IMR-90 (cell line): Measurements from ENCODE around the gene CES4A. TPM values are rescaled to one million over a fixed set of nuclear protein-coding genes. Genes with fewer than 3 reads are reported as not detected.

Experiments used
- ATAC-seq: fragments of 200-7000 bp; cut with Tn5 transposase; 2 replicates; pipeline ENCODE4 v1.9.1; 2020; ENCODE audit warnings: low read depth, mild to moderate bottlenecking, moderate library complexity
- BruUV-seq: library from RNA; stranded (reverse); fragments of 400-500 nt; replicated peaks from 2 replicates; lab custom pipeline; 2021; lab: Mats Ljungman, UMichigan
- CTCF ChIA-PET: fragments of 300-600 bp; formaldehyde crosslinking; extraction: SDS; loops from one replicate; lab custom pipeline; 2021; ENCODE audit warnings: antibody characterized with exemption; lab: Yijun Ruan, JAX
- POLR2A ChIA-PET: fragments of 300-600 bp; sonication (Branson Sonifier 250); formaldehyde crosslinking; loops from one replicate; lab custom pipeline; 2022; ENCODE audit warnings: antibody characterized with exemption; ENCODE audit not compliant: unreplicated experiment; lab: Charles Lee
- DNase-seq: peaks from one replicate; pipeline ENCODE4 v3.0.0; 2013
- H2AFZ ChIP-seq: replicated peaks from 2 replicates; pipeline ENCODE3; 2013; ENCODE audit warnings: low read length, mild to moderate bottlenecking; ENCODE audit not compliant: poor library complexity
- H2AK5ac ChIP-seq: 2 replicates; pipeline ENCODE4 v1.6.1; 2013; ENCODE audit warnings: low read depth, low read length, inconsistent platforms
- H2AK9ac ChIP-seq: replicated peaks from 2 replicates; pipeline ENCODE3; 2013; ENCODE audit warnings: mild to moderate bottlenecking, low read depth, low read length, moderate library complexity; ENCODE audit not compliant: poor library complexity
- H2BK120ac ChIP-seq: 2 replicates; pipeline ENCODE4 v1.6.1; 2013; ENCODE audit warnings: low read depth, low read length, inconsistent platforms
- H2BK15ac ChIP-seq: 3 replicates; pipeline ENCODE4 v1.6.1; 2013; ENCODE audit warnings: low read depth, low read length, inconsistent platforms
- H2BK20ac ChIP-seq: 2 replicates; pipeline ENCODE4 v1.6.1; 2013; ENCODE audit warnings: low read depth, mild to moderate bottlenecking, inconsistent platforms, low read length, moderate library complexity
- H2BK5ac ChIP-seq: 2 replicates; pipeline ENCODE4 v1.6.1; 2013; ENCODE audit warnings: mild to moderate bottlenecking, low read depth, low read length, inconsistent platforms; ENCODE audit not compliant: poor library complexity, severe bottlenecking
- H3K14ac ChIP-seq: replicated peaks from 2 replicates; pipeline ENCODE4 v1.6.1; 2013; ENCODE audit warnings: low read depth, low read length, inconsistent platforms
- H3K18ac ChIP-seq: 2 replicates; pipeline ENCODE4 v1.6.1; 2013; ENCODE audit warnings: low read depth, low read length, control low read depth
- H3K23ac ChIP-seq: 2 replicates; pipeline ENCODE4 v1.6.1; 2013; ENCODE audit warnings: low read depth, low read length, inconsistent platforms
- H3K27ac ChIP-seq: 2 replicates; pipeline ENCODE4 v1.5.1; 2013; ENCODE audit warnings: mild to moderate bottlenecking, control low read depth, low read length; ENCODE audit not compliant: insufficient read depth
- H3K27me3 ChIP-seq: 2 replicates; pipeline ENCODE4 v1.6.1; 2013; ENCODE audit warnings: low read length; ENCODE audit not compliant: control insufficient read depth, insufficient read depth
- H3K36me3 ChIP-seq: 2 replicates; pipeline ENCODE4 v1.6.1; 2013; ENCODE audit warnings: low read length, mixed read lengths; ENCODE audit not compliant: control insufficient read depth, insufficient read depth
- H3K4ac ChIP-seq: 2 replicates; pipeline ENCODE4 v1.6.1; 2013; ENCODE audit warnings: low read depth, low read length, inconsistent platforms
- H3K4me1 ChIP-seq: 2 replicates; pipeline ENCODE4 v1.6.1; 2013; ENCODE audit warnings: low read length, mixed read lengths; ENCODE audit not compliant: control insufficient read depth, insufficient read depth
- H3K4me2 ChIP-seq: 2 replicates; pipeline ENCODE4 v1.6.1; 2013; ENCODE audit warnings: low read depth, mild to moderate bottlenecking, control low read depth, low read length, moderate library complexity
- H3K4me3 ChIP-seq: 2 replicates; pipeline ENCODE4 v1.5.1; 2013; ENCODE audit warnings: low read depth, mild to moderate bottlenecking, control low read depth, low read length, moderate library complexity; ENCODE audit not compliant: insufficient read depth
- H3K56ac ChIP-seq: 2 replicates; pipeline ENCODE4 v1.6.1; 2013; ENCODE audit warnings: low read length, inconsistent platforms; ENCODE audit not compliant: insufficient read depth; ENCODE audit errors: extremely low read depth
- H3K79me1 ChIP-seq, 2 experiments: 2 replicates each; pipeline ENCODE4 v1.6.1; 2013; ENCODE audit warnings: low read length in 2 of 2, inconsistent platforms in 1 of 2, low read depth in 1 of 2
- H3K9ac ChIP-seq: 2 replicates; pipeline ENCODE4 v1.6.1; 2013; ENCODE audit warnings: low read depth, low read length, control low read depth
- H3K9me1 ChIP-seq: 2 replicates; pipeline ENCODE4 v1.6.1; 2013; ENCODE audit warnings: low read length, inconsistent platforms; ENCODE audit not compliant: insufficient read depth
- H3K9me3 ChIP-seq: 2 replicates; pipeline ENCODE4 v1.6.1; 2013; ENCODE audit warnings: low read length; ENCODE audit not compliant: control insufficient read depth, insufficient read depth
- H4K20me1 ChIP-seq: 2 replicates; pipeline ENCODE4 v1.6.1; 2013; ENCODE audit warnings: low read length, inconsistent platforms; ENCODE audit not compliant: insufficient read depth
- H4K5ac ChIP-seq: 2 replicates; pipeline ENCODE4 v1.6.1; 2013; ENCODE audit warnings: mild to moderate bottlenecking, low read depth, low read length, control low read depth
- H4K8ac ChIP-seq, 2 experiments: 2 replicates each; pipeline ENCODE4 v1.6.1; 2013; ENCODE audit warnings: low read depth in 2 of 2, low read length in 2 of 2, control low read depth in 1 of 2, inconsistent platforms in 1 of 2
- H4K91ac ChIP-seq: 2 replicates; pipeline ENCODE4 v1.6.1; 2013; ENCODE audit warnings: low read depth, low read length, inconsistent platforms; ENCODE audit not compliant: insufficient read depth
- CTCF ChIP-seq: conservative IDR thresholded peaks from 2 replicates; pipeline ENCODE4 v1.5.1; 2012; ENCODE audit warnings: mild to moderate bottlenecking, low read depth, low read length, improper control_type of control experiment
- MAFK ChIP-seq: IDR thresholded peaks from 2 replicates; pipeline ENCODE4 v1.6.1; 2012; ENCODE audit warnings: low read depth, low read length, improper control_type of control experiment
- MXI1 ChIP-seq: IDR thresholded peaks from 2 replicates; pipeline ENCODE4 v1.6.1; 2012; ENCODE audit warnings: low read depth, mild to moderate bottlenecking, low read length, moderate library complexity, borderline replicate concordance
- NFE2L2 ChIP-seq: fragments of 150-350 bp; IDR thresholded peaks from 2 replicates; pipeline ENCODE4 v1.6.1; 2016; ENCODE audit warnings: low read depth, mild to moderate bottlenecking, low read length
- RFX5 ChIP-seq: IDR thresholded peaks from 2 replicates; pipeline ENCODE4 v1.8.0; 2012; ENCODE audit warnings: low read depth, mild to moderate bottlenecking, low read length, moderate library complexity
- SMC3 ChIP-seq: fragments of 150-350 bp; IDR thresholded peaks from 2 replicates; pipeline ENCODE4 v1.6.1; 2016; ENCODE audit warnings: low read depth, mild to moderate bottlenecking, antibody characterized with exemption, low read length, moderate library complexity
- USF2 ChIP-seq: fragments of 150-350 bp; IDR thresholded peaks from 2 replicates; pipeline ENCODE4 v1.6.1; 2017; ENCODE audit warnings: mild to moderate bottlenecking, antibody characterized with exemption, low read length, low read depth
- WGBS, 2 experiments: methylation state at CpG; one replicate each; pipeline versions ENCODE4 v1.1.5 to v1.1.7; 2013; ENCODE audit warnings: missing lambda C conversion rate in 2 of 2; ENCODE audit not compliant: insufficient read length in 1 of 2; ENCODE audit errors: extremely low coverage in 2 of 2; 5-methylcytosine and 5-hydroxymethylcytosine counted together
- dilution Hi-C: fragments of 300-500 bp; cut with HindIII; formaldehyde crosslinking; loops from one replicate; pipeline ENCODE4 v1.14.3; 2018; ENCODE audit warnings: low sequenced_read_pairs; ENCODE audit not compliant: unreplicated experiment
- in situ Hi-C: fragments of 300-500 bp; cut with MboI; formaldehyde crosslinking; loops from 3 replicates; pipeline ENCODE4 v1.14.3; 2019; ENCODE audit warnings: low sequenced_read_pairs, inconsistent platforms, mixed read lengths
- intact Hi-C: fragments of 100-400 bp; cut with micrococcal nuclease; formaldehyde crosslinking; loops from 2 replicates; pipeline ENCODE4 v1.10.0; 2022
- polyA plus RNA-seq, 3 experiments: library from polyadenylated mRNA; depleted of rRNA; stranded (reverse); fragments of >200 nt; gene quantifications; 2 replicates each; pipeline ENCODE4 v1.2.3, GENCODE V29; 2012; ENCODE audit warnings: low replicate concordance in 1 of 3
- total RNA-seq: library from RNA; depleted of rRNA; stranded (reverse); fragments of >200 nt; gene quantifications from 2 replicates; pipeline ENCODE4 v1.2.3, GENCODE V29; 2012

The CES4A gene
- total and polyA plus RNA-seq, 2 of the 4 experiments (the other 2 are of a cell fraction), result 0.72 to 4.7 TPM

- in situ Hi-C loops, result no loop called here
These were observed 66.5 kb downstream of the CES4A start for GRCh38 chr16:67054901-67055300.

More at GRCh38 chr16:67054901-67055300, 66.5 kb downstream of the CES4A start:
- Histone ChIP-seq H3K9me1 (peaks cover 5% of the 10 kb centered on the region), H3K9ac (no peak overlapping the region), H4K20me1 (peaks cover 28% of the 10 kb centered on the region), H3K9me3 (no peaks in the 10 kb centered on the region), H2BK15ac (no peak overlapping the region), H3K27me3 (no peaks in the 10 kb centered on the region), H2BK5ac (peak overlapping the region; percentile 71), H2AK5ac (no peak overlapping the region), H2AK9ac (no peak overlapping the region), H3K14ac (no peak overlapping the region), H3K23ac (no peak overlapping the region), H3K36me3 (peaks cover 5% of the 10 kb centered on the region), H4K8ac (no peak overlapping the region), H2BK120ac (no peak overlapping the region), H3K79me1 (peaks cover 11 to 58% of the 10 kb centered on the region in 2 experiments; a peak in 3 of 4 replicates), H2AFZ (no peak overlapping the region), H4K5ac (no peak overlapping the region), H3K56ac (no peak overlapping the region), H4K91ac (no peak overlapping the region), H3K18ac (no peak overlapping the region), H3K4me3 (no peak overlapping the region), H3K27ac (no peak overlapping the region), H3K4ac (no peak overlapping the region), H3K4me2 (no peak overlapping the region), H3K4me1 (peaks cover 2% of the 10 kb centered on the region; the same call in 1 of the 2 replicates), H2BK20ac (no peak overlapping the region)
- no TSS peak for BruUV-seq
- DNase-seq, result peak; percentile 23
- TF ChIP-seq MXI1 (no peak), MAFK (no peak), SMC3 (no peak), RFX5 (no peak), USF2 (no peak), CTCF (no peak), NFE2L2 (no peak)
- WGBS, 2 experiments, result no CpG with 5 or more reads among the region's 2 CpGs
- intact Hi-C loops, result no loop called here
- dilution Hi-C loops, result no loop called here
- ChIA-PET POLR2A (no interaction called here), CTCF (interaction anchor here (0.6 kb wide), 1 partner anchor 27 kb away, joined by 6 read pairs; no protein-coding TSS in a partner anchor)
- ATAC-seq, result no peak
